H9 (cell line): ENCODE measurements around the gene RAD23B. TPM values are rescaled to one million over a fixed set of nuclear protein-coding genes. Genes with fewer than 3 reads are reported as not detected.

Experiments
- DNase-seq: peaks from one replicate; pipeline ENCODE4 v3.0.0-alpha.2; 2017
- H2AFZ ChIP-seq: one replicate; pipeline ENCODE4 v1.6.1; 2013; ENCODE audit warnings: mild to moderate bottlenecking, low read length, control low read depth, moderate library complexity
- H2AK5ac ChIP-seq: 2 replicates; pipeline ENCODE4 v1.6.1; 2013; ENCODE audit warnings: low read length, control low read depth, mixed read lengths; ENCODE audit not compliant: insufficient read length
- H2BK120ac ChIP-seq: one replicate; pipeline ENCODE4 v1.6.1; 2013; ENCODE audit warnings: low read depth, mild to moderate bottlenecking, low read length, control low read depth, inconsistent platforms; ENCODE audit not compliant: poor library complexity, severe bottlenecking
- H2BK12ac ChIP-seq: 2 replicates; pipeline ENCODE4 v1.6.1; 2013; ENCODE audit warnings: low read length, control low read depth, mixed read lengths, low read depth; ENCODE audit not compliant: insufficient read length
- H2BK15ac ChIP-seq: 2 replicates; pipeline ENCODE4 v1.6.1; 2013; ENCODE audit warnings: low read depth, low read length, control low read depth
- H2BK20ac ChIP-seq: one replicate; pipeline ENCODE4 v1.6.1; 2013; ENCODE audit warnings: low read depth, mild to moderate bottlenecking, low read length, control low read depth, inconsistent platforms; ENCODE audit not compliant: poor library complexity, severe bottlenecking
- H2BK5ac ChIP-seq: 2 replicates; pipeline ENCODE4 v1.6.1; 2013; ENCODE audit warnings: low read length, control low read depth, mixed read lengths; ENCODE audit not compliant: insufficient read length
- H3K14ac ChIP-seq: 2 replicates; pipeline ENCODE4 v1.6.1; 2013; ENCODE audit warnings: low read length, control low read depth; ENCODE audit not compliant: insufficient read depth
- H3K18ac ChIP-seq: 2 replicates; pipeline ENCODE4 v1.6.1; 2013; ENCODE audit warnings: low read depth, mild to moderate bottlenecking, mixed read lengths, low read length, control low read depth; ENCODE audit not compliant: insufficient read length
- H3K23ac ChIP-seq: 2 replicates; pipeline ENCODE4 v1.6.1; 2013; ENCODE audit warnings: low read length, control low read depth, mixed read lengths, low read depth; ENCODE audit not compliant: insufficient read length
- H3K23me2 ChIP-seq: 2 replicates; pipeline ENCODE4 v1.6.1; 2013; ENCODE audit warnings: low read depth, mild to moderate bottlenecking, mixed read lengths, low read length, control low read depth; ENCODE audit not compliant: insufficient read length, poor library complexity, severe bottlenecking
- H3K27ac ChIP-seq: 2 replicates; pipeline ENCODE4 v1.5.1; 2013; ENCODE audit warnings: low read length, control low read depth, mixed read lengths, low read depth; ENCODE audit not compliant: insufficient read length
- H3K27me3 ChIP-seq: 2 replicates; pipeline ENCODE4 v1.6.1; 2013; ENCODE audit warnings: low read length, control low read depth, inconsistent platforms; ENCODE audit not compliant: insufficient read depth
- H3K4ac ChIP-seq: 2 replicates; pipeline ENCODE4 v1.6.1; 2013; ENCODE audit warnings: low read depth, mild to moderate bottlenecking, control low read depth, inconsistent platforms, low read length, moderate library complexity
- H3K4me1 ChIP-seq: 2 replicates; pipeline ENCODE4 v1.6.1; 2013; ENCODE audit warnings: low read length, control low read depth, inconsistent platforms; ENCODE audit not compliant: insufficient read depth
- H3K4me2 ChIP-seq: 2 replicates; pipeline ENCODE4 v1.6.1; 2013; ENCODE audit warnings: low read length, control low read depth, mixed read lengths; ENCODE audit not compliant: insufficient read length, insufficient read depth
- H3K56ac ChIP-seq: 2 replicates; pipeline ENCODE4 v1.6.1; 2013; ENCODE audit warnings: low read depth, mild to moderate bottlenecking, mixed read lengths, low read length, control low read depth; ENCODE audit not compliant: insufficient read length
- H3K79me1 ChIP-seq: 2 replicates; pipeline ENCODE4 v1.6.1; 2013; ENCODE audit warnings: low read depth, mild to moderate bottlenecking, moderate library complexity, low read length, control low read depth, inconsistent platforms; ENCODE audit not compliant: insufficient read depth, poor library complexity, severe bottlenecking
- H3K79me2 ChIP-seq: 2 replicates; pipeline ENCODE4 v1.6.1; 2013; ENCODE audit warnings: low read length, control low read depth, inconsistent platforms; ENCODE audit not compliant: insufficient read depth
- H3K9ac ChIP-seq: 2 replicates; pipeline ENCODE4 v1.6.1; 2013; ENCODE audit warnings: low read length, control low read depth, mixed read lengths; ENCODE audit not compliant: insufficient read length; ENCODE audit errors: extremely low read depth
- H3K9me3 ChIP-seq: one replicate; pipeline ENCODE4 v1.6.1; 2013; ENCODE audit warnings: low read depth, low read length, inconsistent platforms; ENCODE audit not compliant: control insufficient read depth
- H3T11ph ChIP-seq: one replicate; pipeline ENCODE4 v1.6.1; 2013; ENCODE audit warnings: mild to moderate bottlenecking, low read length, control low read depth, inconsistent platforms
- H4K20me1 ChIP-seq: one replicate; pipeline ENCODE4 v1.6.1; 2013; ENCODE audit not compliant: control insufficient read depth, insufficient read length, insufficient read depth
- H4K5ac ChIP-seq: 2 replicates; pipeline ENCODE4 v1.6.1; 2013; ENCODE audit warnings: low read depth, mild to moderate bottlenecking, mixed read lengths, low read length, control low read depth; ENCODE audit not compliant: insufficient read length
- H4K8ac ChIP-seq: replicated peaks from 2 replicates; pipeline ENCODE4 v1.6.1; 2013; ENCODE audit warnings: low read length, control low read depth, mixed read lengths, low read depth; ENCODE audit not compliant: insufficient read length
- H4K91ac ChIP-seq: 2 replicates; pipeline ENCODE4 v1.6.1; 2013; ENCODE audit warnings: low read depth, mild to moderate bottlenecking, moderate library complexity, mixed read lengths, low read length, control low read depth; ENCODE audit not compliant: insufficient read length
- H3K27ac Mint-ChIP-seq, 3 experiments: 2 replicates in 2 of 3; 3 replicates in 1 of 3; pipeline ENCODE4 v1.8.0; 2020 to 2021; ENCODE audit warnings: mixed read lengths in 3 of 3, mild to moderate bottlenecking in 1 of 3, moderate library complexity in 1 of 3
- H3K27me3 Mint-ChIP-seq: 2 replicates; pipeline ENCODE4 v1.8.0; 2021; ENCODE audit warnings: low read depth, mild to moderate bottlenecking, moderate library complexity, mixed read lengths
- H3K36me3 Mint-ChIP-seq, 3 experiments: 2 replicates in 2 of 3; 3 replicates in 1 of 3; pipeline ENCODE4 v1.8.0; 2020 to 2021; ENCODE audit warnings: low read depth in 3 of 3, mixed read lengths in 3 of 3; ENCODE audit not compliant: insufficient read depth in 1 of 3
- H3K4me1 Mint-ChIP-seq, 2 experiments: 2 replicates each; pipeline ENCODE4 v1.8.0; 2020; ENCODE audit warnings: mixed read lengths in 2 of 2
- H3K4me3 Mint-ChIP-seq, 2 experiments: 2 replicates in 1 of 2; 3 replicates in 1 of 2; pipeline ENCODE4 v1.8.0; 2020 to 2021; ENCODE audit warnings: mild to moderate bottlenecking in 2 of 2, mixed read lengths in 2 of 2, moderate library complexity in 1 of 2
- H3K9me3 Mint-ChIP-seq, 2 experiments: 2 replicates in 1 of 2; 3 replicates in 1 of 2; pipeline ENCODE4 v1.8.0; 2020; ENCODE audit warnings: mild to moderate bottlenecking in 2 of 2, mixed read lengths in 2 of 2, moderate library complexity in 1 of 2
- CTCF ChIP-seq: fragments of 200-600 bp; sonication (generic); conservative IDR thresholded peaks from 3 replicates; pipeline ENCODE4 v1.8.0; 2021; ENCODE audit warnings: antibody characterized with exemption, mild to moderate bottlenecking
- WGBS: extraction: QIAGEN DNeasy Blood & Tissue Kit; methylation state at CpG from one replicate; pipeline ENCODE4 v1.1.7; 2013; ENCODE audit warnings: missing lambda C conversion rate, low lambda C conversion rate, mixed read lengths; ENCODE audit not compliant: insufficient read length; ENCODE audit errors: extremely low coverage; 5-methylcytosine and 5-hydroxymethylcytosine counted together
- total RNA-seq: library from RNA; stranded (reverse); gene quantifications from 2 replicates; pipeline ENCODE4 v1.2.1, GENCODE V29; 2021

Gene RAD23B
- total RNA-seq, 1 experiment from 2014 or later: 154 TPM

GRCh38 chr9:107368696-107369095 lies 85.6 kb downstream of the RAD23B start:
- Mint-ChIP-seq H3K9me3 (no peaks in the 10 kb centered on the region), H3K4me1 (peaks cover 2 to 7% of the 10 kb centered on the region in 2 experiments; a peak in 3 of 4 replicates), H3K36me3 (no peaks in the 10 kb centered on the region), H3K27me3 (peaks cover 3% of the 10 kb centered on the region; the same call in 1 of the 2 replicates), H3K4me3 (no peak overlapping the region), H3K27ac (no peak overlapping the region)
- Histone ChIP-seq H2BK15ac (no peak overlapping the region), H3K14ac (no peak overlapping the region), H3K4me2 (no peak overlapping the region), H2BK120ac (no peak overlapping the region), H2AFZ (no peak overlapping the region), H4K5ac (no peak overlapping the region), H3K79me2 (no peaks in the 10 kb centered on the region), H4K8ac (no peak overlapping the region), H3K4me1 (no peaks in the 10 kb centered on the region; the same call in 1 of the 2 replicates), H2BK20ac (no peak overlapping the region), H3K23ac (no peak overlapping the region), H3K27me3 (no peaks in the 10 kb centered on the region), H3K27ac (no peak overlapping the region), H3K56ac (no peak overlapping the region), H3K4ac (no peak overlapping the region), H3K79me1 (no peaks in the 10 kb centered on the region), H3K9me3 (no peaks in the 10 kb centered on the region), H2BK12ac (no peak overlapping the region), H3K18ac (no peak overlapping the region), H3K9ac (no peak overlapping the region), H4K20me1 (no peaks in the 10 kb centered on the region), H2BK5ac (no peak overlapping the region), H3K23me2 (no peaks in the 10 kb centered on the region), H4K91ac (no peak overlapping the region), H2AK5ac (no peak overlapping the region), H3T11ph (no peak overlapping the region)
- WGBS: no CpG with 5 or more reads among the region's 9 CpGs
- no peak for TF ChIP-seq CTCF
- DNase-seq: no peak
